HT1080 (cell line): ENCODE data around the gene B3GLCT. TPM values are rescaled to one million over a fixed set of nuclear protein-coding genes. Genes with fewer than 3 reads are reported as not detected.
"Not testable (repeated sequence)": the region's sequence is repeated elsewhere in the genome, so short reads cannot be mapped to it uniquely, and the experiment has no call there.

Experiments used
- DNase-seq: peaks from one replicate; pipeline ENCODE4 v3.0.0-alpha.2; 2015; ENCODE audit warnings: low read depth
- total RNA-seq: library from RNA; depleted of rRNA; stranded (reverse); fragments of >200 nt; shearing (Covaris generic); gene quantifications from 2 replicates; pipeline ENCODE4 v1.2.3, GENCODE V29; 2014

B3GLCT gene
- total RNA-seq, 1 experiment from 2014 or later, result 15.8 TPM

- no peak for DNase-seq
Measured at GRCh38 chr13:31182987-31183386, 16.8 kb upstream of the B3GLCT start.

GRCh38 chr13:31184451-31184850 lies 15.3 kb upstream of the B3GLCT start:
- no peak for DNase-seq

- no peak for DNase-seq
Measured at GRCh38 chr13:31184981-31185645, 14.7 kb upstream of the B3GLCT start.

GRCh38 chr13:31191748-31192147 lies 8.0 kb upstream of the B3GLCT start:
- DNase-seq, result no peak

GRCh38 chr13:31192306-31192705 lies 7.5 kb upstream of the B3GLCT start:
- DNase-seq, result no peak

- no peak for DNase-seq
Measured at GRCh38 chr13:31195616-31196015, 4.2 kb upstream of the B3GLCT start.

GRCh38 chr13:31196992-31197391 lies 2.8 kb upstream of the B3GLCT start:
- no peak for DNase-seq

- no peak for DNase-seq
Measured at GRCh38 chr13:31198519-31198918, 1.3 kb upstream of the B3GLCT start.

GRCh38 chr13:31199527-31199848 lies 287 bp upstream of the B3GLCT start:
- DNase-seq, result no peak

GRCh38 chr13:31200637-31200971 lies 829 bp downstream of the B3GLCT start:
- no peak for DNase-seq

GRCh38 chr13:31201341-31202031 lies 1.7 kb downstream of the B3GLCT start:
- DNase-seq, result peak; percentile 36

GRCh38 chr13:31204592-31204991 lies 4.8 kb downstream of the B3GLCT start:
- DNase-seq, result peak; percentile 83

- no peak for DNase-seq
Measured at GRCh38 chr13:31207661-31208552, 8.1 kb downstream of the B3GLCT start.

GRCh38 chr13:31208559-31209122 lies 8.9 kb downstream of the B3GLCT start:
- DNase-seq, result no peak

GRCh38 chr13:31209172-31209840 lies 9.5 kb downstream of the B3GLCT start:
- DNase-seq, result no peak

GRCh38 chr13:31209841-31210210 lies 10.1 kb downstream of the B3GLCT start:
- no peak for DNase-seq

- no peak for DNase-seq
Measured at GRCh38 chr13:31213651-31214289, 14.0 kb downstream of the B3GLCT start.

GRCh38 chr13:31214435-31214834 lies 14.7 kb downstream of the B3GLCT start:
- DNase-seq, result no peak

- not testable (repeated sequence) for DNase-seq
Measured at GRCh38 chr13:31216916-31217315, 17.1 kb downstream of the B3GLCT start.

GRCh38 chr13:31219909-31220598 lies 20.3 kb downstream of the B3GLCT start:
- no peak for DNase-seq
